Measurements from ENCODE around the gene PDE4D.

GRCh38 chr5:59772757-59773156, 120.8 kb downstream of the PDE4D start:
- TF ChIP-seq CTCF (IDR thresholded peaks at IDR 0.05) (no peak), POLR2A (IDR thresholded peaks at IDR 0.05) (no peak)
